HEK293 (cell line): ENCODE measurements around the gene ESR1.

ENCODE experiments used
- ZNF121 ChIP-seq: fragments of 450-650 bp; formaldehyde crosslinking; IDR thresholded peaks from 2 replicates; pipeline ENCODE4 v1.5.1; 2016; ENCODE audit warnings: missing biosample characterization, missing genetic modification characterization
- ZNF433 ChIP-seq: fragments of 450-650 bp; formaldehyde crosslinking; IDR thresholded peaks from 2 replicates; pipeline ENCODE4 v1.5.1; 2016; ENCODE audit warnings: missing biosample characterization, missing genetic modification characterization, low read depth
- ZNF843 ChIP-seq: fragments of 450-650 bp; formaldehyde crosslinking; IDR thresholded peaks from 2 replicates; pipeline ENCODE4 v1.5.1; 2016; ENCODE audit warnings: missing biosample characterization, missing genetic modification characterization
- TF ChIP-seq, protein P1 (sequence below): fragments of 450-650 bp; formaldehyde crosslinking; IDR thresholded peaks from 2 replicates; pipeline ENCODE4 v1.5.1; 2016; ENCODE audit warnings: missing biosample characterization, missing genetic modification characterization
- TF ChIP-seq, protein P2 (sequence below): fragments of 450-650 bp; formaldehyde crosslinking; IDR thresholded peaks from 2 replicates; pipeline ENCODE4 v1.5.1; 2016; ENCODE audit warnings: missing biosample characterization, missing genetic modification characterization

DNA sequence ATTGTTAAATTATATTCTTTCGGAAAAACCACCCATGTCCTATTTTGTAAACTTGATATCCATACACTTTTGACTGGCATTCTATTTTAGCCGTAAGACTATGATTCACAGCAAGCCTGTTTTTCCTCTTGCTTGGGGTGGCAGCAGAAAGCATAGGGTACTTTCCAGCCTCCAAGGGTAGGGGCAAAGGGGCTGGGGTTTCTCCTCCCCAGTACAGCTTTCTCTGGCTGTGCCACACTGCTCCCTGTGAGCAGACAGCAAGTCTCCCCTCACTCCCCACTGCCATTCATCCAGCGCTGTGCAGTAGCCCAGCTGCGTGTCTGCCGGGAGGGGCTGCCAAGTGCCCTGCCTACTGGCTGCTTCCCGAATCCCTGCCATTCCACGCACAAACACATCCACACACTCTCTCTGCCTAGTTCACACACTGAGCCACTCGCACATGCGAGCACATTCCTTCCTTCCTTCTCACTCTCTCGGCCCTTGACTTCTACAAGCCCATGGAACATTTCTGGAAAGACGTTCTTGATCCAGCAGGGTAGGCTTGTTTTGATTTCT, 2.1 kb upstream of the ESR1 start:
- TF ChIP-seq, protein P1, sequence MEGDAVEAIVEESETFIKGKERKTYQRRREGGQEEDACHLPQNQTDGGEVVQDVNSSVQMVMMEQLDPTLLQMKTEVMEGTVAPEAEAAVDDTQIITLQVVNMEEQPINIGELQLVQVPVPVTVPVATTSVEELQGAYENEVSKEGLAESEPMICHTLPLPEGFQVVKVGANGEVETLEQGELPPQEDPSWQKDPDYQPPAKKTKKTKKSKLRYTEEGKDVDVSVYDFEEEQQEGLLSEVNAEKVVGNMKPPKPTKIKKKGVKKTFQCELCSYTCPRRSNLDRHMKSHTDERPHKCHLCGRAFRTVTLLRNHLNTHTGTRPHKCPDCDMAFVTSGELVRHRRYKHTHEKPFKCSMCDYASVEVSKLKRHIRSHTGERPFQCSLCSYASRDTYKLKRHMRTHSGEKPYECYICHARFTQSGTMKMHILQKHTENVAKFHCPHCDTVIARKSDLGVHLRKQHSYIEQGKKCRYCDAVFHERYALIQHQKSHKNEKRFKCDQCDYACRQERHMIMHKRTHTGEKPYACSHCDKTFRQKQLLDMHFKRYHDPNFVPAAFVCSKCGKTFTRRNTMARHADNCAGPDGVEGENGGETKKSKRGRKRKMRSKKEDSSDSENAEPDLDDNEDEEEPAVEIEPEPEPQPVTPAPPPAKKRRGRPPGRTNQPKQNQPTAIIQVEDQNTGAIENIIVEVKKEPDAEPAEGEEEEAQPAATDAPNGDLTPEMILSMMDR = no peak
- TF ChIP-seq ZNF433 (tag by site-specific recombination) = no peak
- no peak for TF ChIP-seq ZNF843
- TF ChIP-seq, protein P2, sequence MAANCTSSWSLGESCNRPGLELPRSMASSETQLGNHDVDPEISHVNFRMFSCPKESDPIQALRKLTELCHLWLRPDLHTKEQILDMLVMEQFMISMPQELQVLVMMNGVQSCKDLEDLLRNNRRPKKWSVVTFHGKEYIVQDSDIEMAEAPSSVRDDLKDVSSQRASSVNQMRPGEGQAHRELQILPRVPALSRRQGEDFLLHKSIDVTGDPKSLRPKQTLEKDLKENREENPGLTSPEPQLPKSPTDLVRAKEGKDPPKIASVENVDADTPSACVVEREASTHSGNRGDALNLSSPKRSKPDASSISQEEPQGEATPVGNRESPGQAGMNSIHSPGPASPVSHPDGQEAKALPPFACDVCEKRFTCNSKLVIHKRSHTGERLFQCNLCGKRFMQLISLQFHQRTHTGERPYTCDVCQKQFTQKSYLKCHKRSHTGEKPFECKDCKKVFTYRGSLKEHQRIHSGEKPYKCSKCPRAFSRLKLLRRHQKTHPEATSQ = no peak
- no peak for TF ChIP-seq ZNF121 (tag by site-specific recombination)
